Measurements from ENCODE around the gene SPC24.

SPC24 gene

GRCh38 chr19:11175920-11176319 lies 20.3 kb upstream of the SPC24 start:
- peaks cover 17% of the 10 kb centered on the region for H3K79me2 ChIP-seq (ENCODE audit: control insufficient read depth, low read length)
- H3K27ac ChIP-seq (ENCODE audit: low read depth, low read length): no peak overlapping the region
- H3F3A ChIP-seq (ENCODE audit: control insufficient read depth, insufficient read depth): no peaks in the 10 kb centered on the region
- no peaks in the 10 kb centered on the region for H3K27me3 ChIP-seq (ENCODE audit: control insufficient read depth, low read length)
- H3K36me3 ChIP-seq (ENCODE audit: control insufficient read depth, low read length): peaks cover 75% of the 10 kb centered on the region
- H4K20me1 ChIP-seq (ENCODE audit: control insufficient read depth, insufficient read depth, low read depth, low read length): no peaks in the 10 kb centered on the region
- TF ChIP-seq CTCF (IDR thresholded peaks at IDR 0.05; ENCODE audit: low read depth, low read length, poor library complexity, severe bottlenecking): no peak
- TF ChIP-seq EZH2phosphoT487 (IDR thresholded peaks at IDR 0.05; ENCODE audit: borderline replicate concordance, low read length): no peak
- H3K9me3 ChIP-seq (ENCODE audit: control insufficient read depth, insufficient read depth, low read length): no peaks in the 10 kb centered on the region
- H3K4me2 ChIP-seq (ENCODE audit: low read length): no peak overlapping the region
- no peak overlapping the region for H3K4me3 ChIP-seq (ENCODE audit: low read length)
- peaks cover 22% of the 10 kb centered on the region for H3K4me1 ChIP-seq (ENCODE audit: control insufficient read depth, low read length)
- no peaks in the 10 kb centered on the region for H3K9me2 ChIP-seq (replicated peaks; ENCODE audit: control insufficient read depth, low read length)

GRCh38 chr19:11174336-11174735 lies 18.8 kb upstream of the SPC24 start:
- no peaks in the 10 kb centered on the region for H3K27me3 ChIP-seq (ENCODE audit: control insufficient read depth, low read length)
- no peaks in the 10 kb centered on the region for H4K20me1 ChIP-seq (ENCODE audit: control insufficient read depth, insufficient read depth, low read depth, low read length)
- no peaks in the 10 kb centered on the region for H3K9me2 ChIP-seq (replicated peaks; ENCODE audit: control insufficient read depth, low read length)
- no peaks in the 10 kb centered on the region for H3F3A ChIP-seq (ENCODE audit: control insufficient read depth, insufficient read depth)
- no peaks in the 10 kb centered on the region for H3K9me3 ChIP-seq (ENCODE audit: control insufficient read depth, insufficient read depth, low read length)
- no peak overlapping the region for H3K4me2 ChIP-seq (ENCODE audit: low read length)
- no peak for TF ChIP-seq EZH2phosphoT487 (IDR thresholded peaks at IDR 0.05; ENCODE audit: borderline replicate concordance, low read length)
- no peak for TF ChIP-seq CTCF (IDR thresholded peaks at IDR 0.05; ENCODE audit: low read depth, low read length, poor library complexity, severe bottlenecking)
- H3K27ac ChIP-seq (ENCODE audit: low read depth, low read length): no peak overlapping the region
- H3K79me2 ChIP-seq (ENCODE audit: control insufficient read depth, low read length): peaks cover 3% of the 10 kb centered on the region
- H3K4me1 ChIP-seq (ENCODE audit: control insufficient read depth, low read length): peaks cover 6% of the 10 kb centered on the region
- H3K4me3 ChIP-seq (ENCODE audit: low read length): no peak overlapping the region
- peaks cover 72% of the 10 kb centered on the region for H3K36me3 ChIP-seq (ENCODE audit: control insufficient read depth, low read length)

- H3K4me1 ChIP-seq (ENCODE audit: control insufficient read depth, low read length): no peaks in the 10 kb centered on the region; the same call in 1 of the 2 replicates
- peaks cover 70% of the 10 kb centered on the region for H3K36me3 ChIP-seq (ENCODE audit: control insufficient read depth, low read length)
- H3K27ac ChIP-seq (ENCODE audit: low read depth, low read length): no peak overlapping the region
Measured at GRCh38 chr19:11173516-11174155, 18.1 kb upstream of the SPC24 start.

More at GRCh38 chr19:11173516-11174155, 18.1 kb upstream of the SPC24 start:
- H3K4me2 ChIP-seq (ENCODE audit: low read length): no peak overlapping the region
- H3K27me3 ChIP-seq (ENCODE audit: control insufficient read depth, low read length): no peaks in the 10 kb centered on the region
- H3K4me3 ChIP-seq (ENCODE audit: low read length): no peak overlapping the region
- TF ChIP-seq EZH2phosphoT487 (IDR thresholded peaks at IDR 0.05; ENCODE audit: borderline replicate concordance, low read length): no peak
- TF ChIP-seq CTCF (IDR thresholded peaks at IDR 0.05; ENCODE audit: low read depth, low read length, poor library complexity, severe bottlenecking): no peak
- H4K20me1 ChIP-seq (ENCODE audit: control insufficient read depth, insufficient read depth, low read depth, low read length): no peaks in the 10 kb centered on the region
- no peaks in the 10 kb centered on the region for H3K9me2 ChIP-seq (replicated peaks; ENCODE audit: control insufficient read depth, low read length)
- no peaks in the 10 kb centered on the region for H3K9me3 ChIP-seq (ENCODE audit: control insufficient read depth, insufficient read depth, low read length)
- no peaks in the 10 kb centered on the region for H3F3A ChIP-seq (ENCODE audit: control insufficient read depth, insufficient read depth)
- peaks cover 2% of the 10 kb centered on the region; the same call in 1 of the 2 replicates for H3K79me2 ChIP-seq (ENCODE audit: control insufficient read depth, low read length)
